A673 (cell line): Measurements from ENCODE around the gene CGB2.

ENCODE experiments used
- CTCF ChIP-seq: fragments of 300-800, 200-600 bp; sonication (generic); conservative IDR thresholded peaks from 2 replicates; pipeline ENCODE4 v1.5.1; 2017; ENCODE audit warnings: low read depth, mild to moderate bottlenecking, antibody characterized with exemption, low read length, moderate library complexity, mixed read lengths
- EZH2 ChIP-seq: fragments of 200-600 bp; sonication (generic); IDR thresholded peaks from 2 replicates; pipeline ENCODE4 v1.6.1; 2017; ENCODE audit warnings: borderline replicate concordance, low read depth, mild to moderate bottlenecking, mixed read lengths, antibody characterized with exemption, low read length; ENCODE audit not compliant: poor library complexity, severe bottlenecking

GRCh38 chr19:48986211-48986610, 45.5 kb upstream of the CGB2 start:
- TF ChIP-seq CTCF (no peak), EZH2 (no peak)
